HEK293 (cell line): ENCODE data around the gene NHLH1.

Experiments used
- BCL11A ChIP-seq: fragments of 450-650 bp; formaldehyde crosslinking; IDR thresholded peaks from 2 replicates; pipeline ENCODE4 v1.5.1; 2016; ENCODE audit warnings: low read depth, missing biosample characterization, missing genetic modification characterization
- EGR2 ChIP-seq: fragments of 450-650 bp; formaldehyde crosslinking; IDR thresholded peaks from 2 replicates; pipeline ENCODE4 v1.5.1; 2016; ENCODE audit warnings: low read depth, missing biosample characterization, missing genetic modification characterization
- GLI4 ChIP-seq: fragments of 450-650 bp; formaldehyde crosslinking; IDR thresholded peaks from 2 replicates; pipeline ENCODE4 v1.5.1; 2016; ENCODE audit warnings: missing biosample characterization, missing genetic modification characterization
- KLF1 ChIP-seq: fragments of 450-650 bp; formaldehyde crosslinking; IDR thresholded peaks from 2 replicates; pipeline ENCODE4 v1.5.1; 2016; ENCODE audit warnings: missing biosample characterization, missing genetic modification characterization
- KLF8 ChIP-seq: fragments of 450-650 bp; formaldehyde crosslinking; IDR thresholded peaks from 2 replicates; pipeline ENCODE4 v1.5.1; 2016; ENCODE audit warnings: missing biosample characterization, missing genetic modification characterization
- MEIS1 ChIP-seq: sonication (generic); formaldehyde crosslinking; IDR thresholded peaks from 2 replicates; pipeline ENCODE4 v1.8.1; 2022; ENCODE audit warnings: missing genetic modification reagents, mild to moderate bottlenecking, borderline replicate concordance
- WT1 ChIP-seq: fragments of 450-650 bp; formaldehyde crosslinking; IDR thresholded peaks from 2 replicates; pipeline ENCODE4 v1.5.1; 2016; ENCODE audit warnings: missing biosample characterization, missing genetic modification characterization
- ZIC2 ChIP-seq: fragments of 450-650 bp; formaldehyde crosslinking; IDR thresholded peaks from 2 replicates; pipeline ENCODE4 v1.5.1; 2016; ENCODE audit warnings: missing biosample characterization, missing genetic modification characterization
- ZNF157 ChIP-seq: fragments of 450-650 bp; formaldehyde crosslinking; IDR thresholded peaks from 2 replicates; pipeline ENCODE4 v1.5.1; 2016; ENCODE audit warnings: missing biosample characterization, missing genetic modification characterization
- ZNF169 ChIP-seq: fragments of 450-650 bp; formaldehyde crosslinking; IDR thresholded peaks from 2 replicates; pipeline ENCODE4 v1.5.1; 2016; ENCODE audit warnings: missing biosample characterization, missing genetic modification characterization
- ZNF174 ChIP-seq: fragments of 450-650 bp; formaldehyde crosslinking; IDR thresholded peaks from 2 replicates; pipeline ENCODE4 v1.5.0; 2017; ENCODE audit warnings: missing biosample characterization, mild to moderate bottlenecking, missing genetic modification characterization
- ZNF214 ChIP-seq: fragments of 450-650 bp; formaldehyde crosslinking; IDR thresholded peaks from 2 replicates; pipeline ENCODE4 v1.5.1; 2017; ENCODE audit warnings: missing biosample characterization, mild to moderate bottlenecking, missing genetic modification characterization, borderline replicate concordance
- ZNF221 ChIP-seq: fragments of 450-650 bp; formaldehyde crosslinking; IDR thresholded peaks from 2 replicates; pipeline ENCODE4 v1.5.1; 2017; ENCODE audit warnings: missing biosample characterization, missing genetic modification characterization, borderline replicate concordance
- ZNF23 ChIP-seq: fragments of 450-650 bp; formaldehyde crosslinking; IDR thresholded peaks from 2 replicates; pipeline ENCODE4 v1.5.1; 2016; ENCODE audit warnings: missing biosample characterization, missing genetic modification characterization, borderline replicate concordance
- ZNF354C ChIP-seq: fragments of 450-650 bp; formaldehyde crosslinking; IDR thresholded peaks from 2 replicates; pipeline ENCODE4 v1.5.1; 2016; ENCODE audit warnings: missing biosample characterization, missing genetic modification characterization, low read depth, borderline replicate concordance
- ZNF596 ChIP-seq: fragments of 450-650 bp; IDR thresholded peaks from 2 replicates; pipeline ENCODE4 v1.5.0; 2018; ENCODE audit warnings: missing biosample characterization, mild to moderate bottlenecking, missing genetic modification characterization, moderate library complexity
- ZNF654 ChIP-seq: fragments of 450-650 bp; formaldehyde crosslinking; IDR thresholded peaks from 2 replicates; pipeline ENCODE4 v1.5.1; 2016; ENCODE audit warnings: low read depth, missing biosample characterization, missing genetic modification characterization
- TF ChIP-seq, protein P1 (sequence below): fragments of 450-650 bp; formaldehyde crosslinking; IDR thresholded peaks from 2 replicates; pipeline ENCODE4 v1.5.1; 2017; ENCODE audit warnings: missing biosample characterization, missing genetic modification characterization
- TF ChIP-seq, protein P2 (sequence below): fragments of 450-650 bp; formaldehyde crosslinking; IDR thresholded peaks from 2 replicates; pipeline ENCODE4 v1.5.1; 2016; ENCODE audit warnings: missing biosample characterization, missing genetic modification characterization
- TF ChIP-seq, protein P3 (sequence below): fragments of 450-650 bp; formaldehyde crosslinking; IDR thresholded peaks from 2 replicates; pipeline ENCODE4 v1.5.1; 2016; ENCODE audit warnings: missing biosample characterization, missing genetic modification characterization, borderline replicate concordance
- TF ChIP-seq, protein P4 (sequence below): fragments of 450-650 bp; formaldehyde crosslinking; IDR thresholded peaks from 2 replicates; pipeline ENCODE4 v1.5.0; 2017; ENCODE audit warnings: missing biosample characterization, missing genetic modification characterization, borderline replicate concordance
- TF ChIP-seq, protein P5 (sequence below): fragments of 450-650 bp; formaldehyde crosslinking; IDR thresholded peaks from 2 replicates; pipeline ENCODE4 v1.5.1; 2016; ENCODE audit warnings: missing biosample characterization, missing genetic modification characterization

NHLH1 gene

DNA sequence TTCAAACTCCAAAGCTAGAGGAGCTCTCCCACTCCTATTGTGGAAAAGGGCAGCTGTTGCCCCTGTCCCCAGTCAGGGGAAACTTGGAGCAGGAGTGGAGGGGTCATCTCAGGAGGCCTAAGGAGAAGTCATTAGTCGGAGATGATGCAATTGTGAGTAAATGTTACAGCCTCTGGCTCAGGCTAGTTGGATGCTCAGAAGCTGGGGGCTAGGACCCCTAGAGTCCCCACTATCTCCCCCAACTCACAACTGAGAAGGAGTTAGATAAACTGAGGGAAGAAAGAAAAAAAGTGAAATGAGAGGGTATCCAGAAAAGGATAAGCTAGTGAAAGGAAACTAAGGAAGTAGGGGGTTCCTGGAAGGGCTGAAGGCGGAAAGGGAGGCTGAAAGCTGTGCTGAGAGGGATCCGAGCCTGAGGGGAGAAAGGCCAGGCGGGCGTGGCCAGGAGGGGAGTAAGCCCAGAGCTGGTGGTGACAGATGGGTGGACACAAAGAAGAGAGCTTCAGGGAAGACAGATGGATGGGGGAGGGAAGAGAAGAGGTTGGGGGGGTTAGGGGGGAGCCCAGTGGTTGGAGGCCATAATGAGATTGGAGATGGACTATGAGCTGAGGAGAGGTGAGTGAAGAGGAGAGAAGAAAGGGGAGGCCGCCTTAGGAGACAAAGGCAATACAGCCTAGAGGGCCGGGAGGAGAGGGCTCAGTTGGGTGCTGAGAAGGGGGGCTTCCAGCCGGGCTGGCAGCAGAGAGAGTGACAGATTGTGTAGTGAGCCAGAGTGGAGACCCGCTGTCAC is 4.5 kb upstream of the NHLH1 start (continued):
- TF ChIP-seq KLF1 (tag by site-specific recombination) (peak; percentile 60; the same call in 1 of the 2 replicates), ZNF596 (no peak), ZNF157 (tag by site-specific recombination) (no peak), WT1 (tag by site-specific recombination) (peak; percentile 55; the same call in 1 of the 2 replicates), ZNF214 (tag by site-specific recombination) (no peak), ZNF221 (tag by site-specific recombination) (no peak), GLI4 (tag by site-specific recombination) (no peak), ZNF174 (tag by site-specific recombination) (no peak), BCL11A (tag by site-specific recombination) (no peak), ZIC2 (tag by site-specific recombination) (peak; percentile 70), ZNF23 (tag by site-specific recombination) (no peak), ZNF654 (no peak), MEIS1 (CRISPR knock-in tag) (no peak), KLF8 (no peak), ZNF169 (tag by site-specific recombination) (no peak), ZNF354C (tag by site-specific recombination) (no peak), EGR2 (tag by site-specific recombination) (no peak)
- TF ChIP-seq, protein P1, sequence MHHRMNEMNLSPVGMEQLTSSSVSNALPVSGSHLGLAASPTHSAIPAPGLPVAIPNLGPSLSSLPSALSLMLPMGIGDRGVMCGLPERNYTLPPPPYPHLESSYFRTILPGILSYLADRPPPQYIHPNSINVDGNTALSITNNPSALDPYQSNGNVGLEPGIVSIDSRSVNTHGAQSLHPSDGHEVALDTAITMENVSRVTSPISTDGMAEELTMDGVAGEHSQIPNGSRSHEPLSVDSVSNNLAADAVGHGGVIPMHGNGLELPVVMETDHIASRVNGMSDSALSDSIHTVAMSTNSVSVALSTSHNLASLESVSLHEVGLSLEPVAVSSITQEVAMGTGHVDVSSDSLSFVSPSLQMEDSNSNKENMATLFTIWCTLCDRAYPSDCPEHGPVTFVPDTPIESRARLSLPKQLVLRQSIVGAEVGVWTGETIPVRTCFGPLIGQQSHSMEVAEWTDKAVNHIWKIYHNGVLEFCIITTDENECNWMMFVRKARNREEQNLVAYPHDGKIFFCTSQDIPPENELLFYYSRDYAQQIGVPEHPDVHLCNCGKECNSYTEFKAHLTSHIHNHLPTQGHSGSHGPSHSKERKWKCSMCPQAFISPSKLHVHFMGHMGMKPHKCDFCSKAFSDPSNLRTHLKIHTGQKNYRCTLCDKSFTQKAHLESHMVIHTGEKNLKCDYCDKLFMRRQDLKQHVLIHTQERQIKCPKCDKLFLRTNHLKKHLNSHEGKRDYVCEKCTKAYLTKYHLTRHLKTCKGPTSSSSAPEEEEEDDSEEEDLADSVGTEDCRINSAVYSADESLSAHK (tag by site-specific recombination), result 0 out of 2 replicates have a peak, but pooled peaks have one; percentile 10
- TF ChIP-seq, protein P2, sequence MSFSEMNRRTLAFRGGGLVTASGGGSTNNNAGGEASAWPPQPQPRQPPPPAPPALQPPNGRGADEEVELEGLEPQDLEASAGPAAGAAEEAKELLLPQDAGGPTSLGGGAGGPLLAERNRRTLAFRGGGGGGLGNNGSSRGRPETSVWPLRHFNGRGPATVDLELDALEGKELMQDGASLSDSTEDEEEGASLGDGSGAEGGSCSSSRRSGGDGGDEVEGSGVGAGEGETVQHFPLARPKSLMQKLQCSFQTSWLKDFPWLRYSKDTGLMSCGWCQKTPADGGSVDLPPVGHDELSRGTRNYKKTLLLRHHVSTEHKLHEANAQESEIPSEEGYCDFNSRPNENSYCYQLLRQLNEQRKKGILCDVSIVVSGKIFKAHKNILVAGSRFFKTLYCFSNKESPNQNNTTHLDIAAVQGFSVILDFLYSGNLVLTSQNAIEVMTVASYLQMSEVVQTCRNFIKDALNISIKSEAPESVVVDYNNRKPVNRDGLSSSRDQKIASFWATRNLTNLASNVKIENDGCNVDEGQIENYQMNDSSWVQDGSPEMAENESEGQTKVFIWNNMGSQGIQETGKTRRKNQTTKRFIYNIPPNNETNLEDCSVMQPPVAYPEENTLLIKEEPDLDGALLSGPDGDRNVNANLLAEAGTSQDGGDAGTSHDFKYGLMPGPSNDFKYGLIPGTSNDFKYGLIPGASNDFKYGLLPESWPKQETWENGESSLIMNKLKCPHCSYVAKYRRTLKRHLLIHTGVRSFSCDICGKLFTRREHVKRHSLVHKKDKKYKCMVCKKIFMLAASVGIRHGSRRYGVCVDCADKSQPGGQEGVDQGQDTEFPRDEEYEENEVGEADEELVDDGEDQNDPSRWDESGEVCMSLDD (tag by site-specific recombination), result 0 out of 2 replicates have a peak, but pooled peaks have one; percentile 38
- TF ChIP-seq, protein P3, sequence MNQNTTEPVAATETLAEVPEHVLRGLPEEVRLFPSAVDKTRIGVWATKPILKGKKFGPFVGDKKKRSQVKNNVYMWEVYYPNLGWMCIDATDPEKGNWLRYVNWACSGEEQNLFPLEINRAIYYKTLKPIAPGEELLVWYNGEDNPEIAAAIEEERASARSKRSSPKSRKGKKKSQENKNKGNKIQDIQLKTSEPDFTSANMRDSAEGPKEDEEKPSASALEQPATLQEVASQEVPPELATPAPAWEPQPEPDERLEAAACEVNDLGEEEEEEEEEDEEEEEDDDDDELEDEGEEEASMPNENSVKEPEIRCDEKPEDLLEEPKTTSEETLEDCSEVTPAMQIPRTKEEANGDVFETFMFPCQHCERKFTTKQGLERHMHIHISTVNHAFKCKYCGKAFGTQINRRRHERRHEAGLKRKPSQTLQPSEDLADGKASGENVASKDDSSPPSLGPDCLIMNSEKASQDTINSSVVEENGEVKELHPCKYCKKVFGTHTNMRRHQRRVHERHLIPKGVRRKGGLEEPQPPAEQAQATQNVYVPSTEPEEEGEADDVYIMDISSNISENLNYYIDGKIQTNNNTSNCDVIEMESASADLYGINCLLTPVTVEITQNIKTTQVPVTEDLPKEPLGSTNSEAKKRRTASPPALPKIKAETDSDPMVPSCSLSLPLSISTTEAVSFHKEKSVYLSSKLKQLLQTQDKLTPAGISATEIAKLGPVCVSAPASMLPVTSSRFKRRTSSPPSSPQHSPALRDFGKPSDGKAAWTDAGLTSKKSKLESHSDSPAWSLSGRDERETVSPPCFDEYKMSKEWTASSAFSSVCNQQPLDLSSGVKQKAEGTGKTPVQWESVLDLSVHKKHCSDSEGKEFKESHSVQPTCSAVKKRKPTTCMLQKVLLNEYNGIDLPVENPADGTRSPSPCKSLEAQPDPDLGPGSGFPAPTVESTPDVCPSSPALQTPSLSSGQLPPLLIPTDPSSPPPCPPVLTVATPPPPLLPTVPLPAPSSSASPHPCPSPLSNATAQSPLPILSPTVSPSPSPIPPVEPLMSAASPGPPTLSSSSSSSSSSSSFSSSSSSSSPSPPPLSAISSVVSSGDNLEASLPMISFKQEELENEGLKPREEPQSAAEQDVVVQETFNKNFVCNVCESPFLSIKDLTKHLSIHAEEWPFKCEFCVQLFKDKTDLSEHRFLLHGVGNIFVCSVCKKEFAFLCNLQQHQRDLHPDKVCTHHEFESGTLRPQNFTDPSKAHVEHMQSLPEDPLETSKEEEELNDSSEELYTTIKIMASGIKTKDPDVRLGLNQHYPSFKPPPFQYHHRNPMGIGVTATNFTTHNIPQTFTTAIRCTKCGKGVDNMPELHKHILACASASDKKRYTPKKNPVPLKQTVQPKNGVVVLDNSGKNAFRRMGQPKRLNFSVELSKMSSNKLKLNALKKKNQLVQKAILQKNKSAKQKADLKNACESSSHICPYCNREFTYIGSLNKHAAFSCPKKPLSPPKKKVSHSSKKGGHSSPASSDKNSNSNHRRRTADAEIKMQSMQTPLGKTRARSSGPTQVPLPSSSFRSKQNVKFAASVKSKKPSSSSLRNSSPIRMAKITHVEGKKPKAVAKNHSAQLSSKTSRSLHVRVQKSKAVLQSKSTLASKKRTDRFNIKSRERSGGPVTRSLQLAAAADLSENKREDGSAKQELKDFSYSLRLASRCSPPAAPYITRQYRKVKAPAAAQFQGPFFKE, result no peak
- TF ChIP-seq, protein P4, sequence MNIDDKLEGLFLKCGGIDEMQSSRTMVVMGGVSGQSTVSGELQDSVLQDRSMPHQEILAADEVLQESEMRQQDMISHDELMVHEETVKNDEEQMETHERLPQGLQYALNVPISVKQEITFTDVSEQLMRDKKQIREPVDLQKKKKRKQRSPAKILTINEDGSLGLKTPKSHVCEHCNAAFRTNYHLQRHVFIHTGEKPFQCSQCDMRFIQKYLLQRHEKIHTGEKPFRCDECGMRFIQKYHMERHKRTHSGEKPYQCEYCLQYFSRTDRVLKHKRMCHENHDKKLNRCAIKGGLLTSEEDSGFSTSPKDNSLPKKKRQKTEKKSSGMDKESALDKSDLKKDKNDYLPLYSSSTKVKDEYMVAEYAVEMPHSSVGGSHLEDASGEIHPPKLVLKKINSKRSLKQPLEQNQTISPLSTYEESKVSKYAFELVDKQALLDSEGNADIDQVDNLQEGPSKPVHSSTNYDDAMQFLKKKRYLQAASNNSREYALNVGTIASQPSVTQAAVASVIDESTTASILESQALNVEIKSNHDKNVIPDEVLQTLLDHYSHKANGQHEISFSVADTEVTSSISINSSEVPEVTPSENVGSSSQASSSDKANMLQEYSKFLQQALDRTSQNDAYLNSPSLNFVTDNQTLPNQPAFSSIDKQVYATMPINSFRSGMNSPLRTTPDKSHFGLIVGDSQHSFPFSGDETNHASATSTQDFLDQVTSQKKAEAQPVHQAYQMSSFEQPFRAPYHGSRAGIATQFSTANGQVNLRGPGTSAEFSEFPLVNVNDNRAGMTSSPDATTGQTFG (tag by site-specific recombination), result no peak
- TF ChIP-seq, protein P5, sequence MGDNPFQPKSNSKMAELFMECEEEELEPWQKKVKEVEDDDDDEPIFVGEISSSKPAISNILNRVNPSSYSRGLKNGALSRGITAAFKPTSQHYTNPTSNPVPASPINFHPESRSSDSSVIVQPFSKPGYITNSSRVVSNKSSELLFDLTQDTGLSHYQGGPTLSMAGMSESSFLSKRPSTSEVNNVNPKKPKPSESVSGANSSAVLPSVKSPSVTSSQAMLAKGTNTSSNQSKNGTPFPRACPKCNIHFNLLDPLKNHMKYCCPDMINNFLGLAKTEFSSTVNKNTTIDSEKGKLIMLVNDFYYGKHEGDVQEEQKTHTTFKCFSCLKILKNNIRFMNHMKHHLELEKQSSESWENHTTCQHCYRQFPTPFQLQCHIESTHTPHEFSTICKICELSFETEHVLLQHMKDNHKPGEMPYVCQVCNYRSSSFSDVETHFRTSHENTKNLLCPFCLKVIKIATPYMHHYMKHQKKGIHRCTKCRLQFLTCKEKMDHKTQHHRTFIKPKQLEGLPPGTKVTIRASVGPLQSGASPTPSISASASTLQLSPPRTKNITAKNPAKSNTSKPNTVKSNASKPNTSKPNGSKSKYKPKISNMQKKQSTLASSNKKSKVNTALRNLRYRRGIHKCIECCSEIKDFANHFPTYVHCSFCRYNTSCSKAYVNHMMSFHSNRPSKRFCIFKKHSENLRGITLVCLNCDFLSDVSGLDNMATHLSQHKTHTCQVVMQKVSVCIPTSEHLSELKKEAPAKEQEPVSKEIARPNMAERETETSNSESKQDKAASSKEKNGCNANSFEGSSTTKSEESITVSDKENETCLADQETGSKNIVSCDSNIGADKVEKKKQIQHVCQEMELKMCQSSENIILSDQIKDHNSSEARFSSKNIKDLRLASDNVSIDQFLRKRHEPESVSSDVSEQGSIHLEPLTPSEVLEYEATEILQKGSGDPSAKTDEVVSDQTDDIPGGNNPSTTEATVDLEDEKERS (tag by site-specific recombination), result no peak
